GM12801 (cell line): ENCODE data around the gene LOC128125822.

Experiments
- CTCF ChIP-seq: IDR thresholded peaks from one replicate; pipeline ENCODE4 v1.5.1; 2011; ENCODE audit warnings: control low read depth; ENCODE audit not compliant: insufficient read length; ENCODE audit errors: extremely low read depth

LOC128125822 gene

GRCh38 chr6:63609231-63609630, 37.0 kb downstream of the LOC128125822 start:
- no peak for TF ChIP-seq CTCF

DNA sequence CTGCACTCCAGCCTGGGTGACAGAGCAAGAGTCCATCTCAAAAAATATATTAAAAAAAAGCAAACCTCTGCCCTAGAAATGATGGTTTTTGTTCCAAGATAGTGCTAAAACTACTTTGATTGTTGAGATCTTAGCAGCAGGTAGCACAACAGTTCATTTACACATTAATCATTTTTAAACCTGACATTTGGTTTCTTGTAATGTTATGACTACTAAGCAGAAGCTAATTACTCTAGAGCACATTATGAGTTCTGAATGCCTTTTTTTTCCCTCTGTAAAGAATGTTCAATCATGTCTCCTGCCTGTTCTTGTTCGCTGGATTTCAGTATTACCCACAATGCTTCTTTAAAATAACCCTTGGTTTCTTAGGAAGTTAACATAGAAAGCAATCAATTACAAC, 38.7 kb downstream of the LOC128125822 start:
- TF ChIP-seq CTCF: no peak

DNA sequence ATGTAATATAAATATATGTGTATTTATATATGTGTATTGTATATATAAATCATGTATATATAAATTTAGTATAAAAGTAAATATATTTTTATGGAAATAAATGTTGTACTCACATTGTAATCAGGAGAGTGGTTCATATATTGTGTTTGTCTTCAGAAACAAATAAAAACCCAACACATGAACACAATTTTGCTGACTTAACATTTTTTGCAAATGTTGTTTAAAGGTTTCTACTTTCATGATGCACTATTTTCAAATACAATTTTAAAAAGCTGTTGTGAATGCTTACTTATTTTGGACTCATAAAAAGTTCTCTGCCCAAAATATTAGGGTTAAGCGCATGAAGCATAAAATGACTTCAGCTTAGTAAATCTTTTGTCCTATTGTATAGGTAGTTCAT, 39.3 kb downstream of the LOC128125822 start:
- no peak for TF ChIP-seq CTCF

- no peak for TF ChIP-seq CTCF
Measured at GRCh38 chr6:63615590-63615989, 43.3 kb downstream of the LOC128125822 start.
